ENCODE results near the gene HLCS.

HLCS gene

GRCh38 chr21:36706482-36706852, 260.0 kb downstream of the HLCS start:
- H3K4me3 ChIP-seq (replicated peaks; ENCODE audit: low read depth, low read length), result no peak overlapping the region
- TF ChIP-seq CTCF (IDR thresholded peaks at IDR 0.05; ENCODE audit: low read depth, low read length, missing control alignments), result no peak
- no peak for DNase-seq (ENCODE audit: extremely low read depth, low read depth)

DNA sequence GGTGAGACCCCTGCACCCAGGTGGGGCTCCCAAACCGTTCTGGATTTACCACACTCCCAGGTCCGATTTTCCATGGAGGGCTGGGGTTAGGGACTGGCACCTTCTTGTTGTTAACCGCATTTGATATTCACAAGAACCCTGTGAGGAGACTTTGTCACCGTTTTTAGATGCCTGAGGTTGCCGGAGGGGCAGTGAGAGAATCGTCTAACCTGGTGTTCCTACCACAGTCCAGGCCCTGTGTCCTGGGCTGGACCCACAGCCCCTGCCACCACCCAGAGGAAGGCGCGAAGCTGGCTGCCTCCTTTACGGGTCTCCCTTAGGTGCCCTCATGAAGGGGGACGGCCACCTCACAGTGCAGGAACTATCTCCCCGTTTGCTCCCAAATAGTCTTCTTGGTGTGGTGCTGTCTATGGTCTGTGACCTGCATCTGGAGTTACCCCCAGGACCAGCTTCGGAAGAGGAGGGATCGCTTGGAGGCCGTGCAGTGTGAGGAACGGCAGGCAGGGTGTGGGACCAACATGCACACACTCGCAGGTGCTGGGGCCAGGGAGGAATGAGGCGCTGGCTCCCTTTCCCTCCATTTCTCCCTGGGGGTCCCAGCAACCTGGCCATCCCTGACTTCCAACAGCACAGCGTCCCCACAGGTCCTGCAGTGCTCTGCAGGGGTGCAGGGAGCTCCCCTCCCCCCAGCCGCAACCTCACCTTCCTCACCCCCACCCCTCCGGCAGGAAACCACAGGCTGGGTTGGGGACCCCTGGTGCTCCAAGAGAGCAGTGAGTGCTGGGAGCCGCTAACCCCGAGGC, 260.6 kb downstream of the HLCS start:
- no peak overlapping the region for H3K4me3 ChIP-seq (replicated peaks; ENCODE audit: low read depth, low read length)
- no peak for DNase-seq (ENCODE audit: extremely low read depth, low read depth)

DNA sequence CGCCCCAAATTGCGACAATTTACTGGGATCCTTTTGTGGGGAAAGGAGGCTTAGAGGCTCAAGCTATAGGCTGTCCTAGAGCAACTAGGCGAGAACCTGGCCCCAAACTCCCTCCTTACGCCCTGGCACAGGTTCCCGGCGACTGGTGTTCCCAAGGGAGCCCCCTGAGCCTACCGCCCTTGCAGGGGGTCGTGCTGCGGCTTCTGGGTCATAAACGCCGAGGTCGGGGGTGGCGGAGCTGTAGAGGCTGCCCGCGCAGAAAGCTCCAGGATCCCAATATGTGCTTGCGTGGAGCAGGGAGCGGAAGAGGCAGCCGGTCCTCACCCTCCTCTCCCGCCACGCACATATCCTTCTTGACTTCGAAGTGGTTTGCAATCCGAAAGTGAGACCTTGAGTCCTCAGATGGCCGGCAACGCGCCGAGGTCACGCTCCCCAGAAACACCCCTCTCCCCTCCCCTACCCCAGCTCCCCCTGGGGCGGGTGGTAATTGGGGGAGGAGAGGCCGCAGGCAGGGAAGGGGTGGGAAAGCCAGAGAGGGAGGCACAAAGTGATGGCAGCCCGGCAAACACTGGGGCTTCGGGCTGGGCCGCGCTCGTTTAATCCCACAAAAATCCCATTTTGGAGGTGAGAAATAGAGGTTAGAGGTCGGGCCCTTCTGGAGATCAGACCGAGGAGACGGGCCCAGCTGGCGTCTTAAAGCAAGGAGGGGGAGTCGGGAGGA, 261.4 kb downstream of the HLCS start:
- no peak for DNase-seq (ENCODE audit: extremely low read depth, low read depth)
- H3K4me3 ChIP-seq (replicated peaks; ENCODE audit: low read depth, low read length), result no peak overlapping the region

More for the DNA sequence above, 260.6 kb downstream of the HLCS start:
- TF ChIP-seq CTCF (IDR thresholded peaks at IDR 0.05; ENCODE audit: low read depth, low read length, missing control alignments), result no peak

GRCh38 chr21:36704281-36704957, 262.1 kb downstream of the HLCS start:
- no peak for DNase-seq (ENCODE audit: extremely low read depth, low read depth)
- no peak overlapping the region for H3K4me3 ChIP-seq (replicated peaks; ENCODE audit: low read depth, low read length)
- no peak for TF ChIP-seq CTCF (IDR thresholded peaks at IDR 0.05; ENCODE audit: low read depth, low read length, missing control alignments)

More for the DNA sequence above, 261.4 kb downstream of the HLCS start:
- TF ChIP-seq CTCF (IDR thresholded peaks at IDR 0.05; ENCODE audit: low read depth, low read length, missing control alignments), result no peak

DNA sequence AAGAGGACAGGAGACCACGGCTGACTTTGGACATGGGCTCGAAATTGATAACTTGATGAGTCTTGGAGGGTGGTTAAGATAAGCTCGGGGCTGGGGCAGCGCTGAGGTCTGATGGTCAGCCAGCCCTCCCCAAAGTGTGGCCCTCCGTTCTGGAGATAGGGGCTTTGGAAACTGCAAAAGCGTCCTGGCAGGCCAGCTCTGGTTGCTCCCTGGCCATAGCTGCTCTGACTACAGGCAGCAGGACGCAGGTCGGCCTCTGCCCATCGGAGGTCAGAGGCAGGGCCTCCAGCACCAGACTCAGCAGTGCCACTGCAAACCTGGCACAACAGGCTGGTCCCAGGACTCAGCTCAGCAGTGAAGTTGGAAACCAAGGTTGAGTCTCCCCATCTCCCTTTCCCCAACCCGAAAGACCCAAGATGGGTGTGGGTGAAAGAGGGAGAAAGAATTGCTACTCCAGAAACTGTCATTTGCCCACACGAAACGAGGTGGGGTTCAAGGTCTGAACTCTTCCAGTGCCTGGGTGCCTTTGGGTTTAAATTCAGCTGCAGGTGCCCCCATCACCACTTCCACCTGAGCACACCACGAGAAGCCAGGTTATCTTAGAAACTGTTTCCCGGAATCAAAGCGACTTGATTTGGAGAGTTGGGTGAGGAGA, 262.7 kb downstream of the HLCS start:
- H3K4me3 ChIP-seq (replicated peaks; ENCODE audit: low read depth, low read length), result no peak overlapping the region
- no peak for TF ChIP-seq CTCF (IDR thresholded peaks at IDR 0.05; ENCODE audit: low read depth, low read length, missing control alignments)
- no peak for DNase-seq (ENCODE audit: extremely low read depth, low read depth)

GRCh38 chr21:36703123-36703522, 263.3 kb downstream of the HLCS start:
- no peak for TF ChIP-seq CTCF (IDR thresholded peaks at IDR 0.05; ENCODE audit: low read depth, low read length, missing control alignments)
- H3K4me3 ChIP-seq (replicated peaks; ENCODE audit: low read depth, low read length), result no peak overlapping the region
- no peak for DNase-seq (ENCODE audit: extremely low read depth, low read depth)
